ENCODE data around the gene IL17REL.

DNA sequence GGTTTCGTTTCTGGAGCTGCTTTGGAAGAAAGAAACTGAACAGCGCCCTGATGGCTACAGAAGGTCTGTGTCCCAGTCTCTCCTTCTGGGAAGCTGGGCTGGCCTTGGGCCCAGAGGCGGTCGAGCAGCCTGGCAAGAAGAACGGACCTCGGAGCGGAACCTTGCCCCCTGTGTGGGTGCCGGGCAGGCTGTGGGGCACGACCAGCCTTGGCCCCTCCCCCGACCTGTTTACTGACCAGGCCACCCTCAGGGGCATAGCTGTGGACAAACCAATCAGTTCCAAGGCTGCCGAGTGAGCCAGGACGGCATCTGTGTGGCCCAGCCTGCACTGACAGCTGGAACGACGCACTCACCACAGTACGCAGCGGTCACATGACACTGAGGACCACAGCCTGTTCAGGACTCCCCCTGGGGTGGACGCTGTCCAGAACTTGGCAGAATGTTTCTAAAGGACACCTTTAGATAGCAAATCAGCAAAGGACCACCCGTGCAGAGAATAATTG is 44.8 kb downstream of the IL17REL start:
- TF ChIP-seq, protein P1, sequence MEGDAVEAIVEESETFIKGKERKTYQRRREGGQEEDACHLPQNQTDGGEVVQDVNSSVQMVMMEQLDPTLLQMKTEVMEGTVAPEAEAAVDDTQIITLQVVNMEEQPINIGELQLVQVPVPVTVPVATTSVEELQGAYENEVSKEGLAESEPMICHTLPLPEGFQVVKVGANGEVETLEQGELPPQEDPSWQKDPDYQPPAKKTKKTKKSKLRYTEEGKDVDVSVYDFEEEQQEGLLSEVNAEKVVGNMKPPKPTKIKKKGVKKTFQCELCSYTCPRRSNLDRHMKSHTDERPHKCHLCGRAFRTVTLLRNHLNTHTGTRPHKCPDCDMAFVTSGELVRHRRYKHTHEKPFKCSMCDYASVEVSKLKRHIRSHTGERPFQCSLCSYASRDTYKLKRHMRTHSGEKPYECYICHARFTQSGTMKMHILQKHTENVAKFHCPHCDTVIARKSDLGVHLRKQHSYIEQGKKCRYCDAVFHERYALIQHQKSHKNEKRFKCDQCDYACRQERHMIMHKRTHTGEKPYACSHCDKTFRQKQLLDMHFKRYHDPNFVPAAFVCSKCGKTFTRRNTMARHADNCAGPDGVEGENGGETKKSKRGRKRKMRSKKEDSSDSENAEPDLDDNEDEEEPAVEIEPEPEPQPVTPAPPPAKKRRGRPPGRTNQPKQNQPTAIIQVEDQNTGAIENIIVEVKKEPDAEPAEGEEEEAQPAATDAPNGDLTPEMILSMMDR (IDR thresholded peaks at IDR 0.05), result no peak
- TF ChIP-seq POLR2AphosphoS5 (IDR thresholded peaks at IDR 0.05) (no peak), POLR2A (IDR thresholded peaks at IDR 0.05) (no peak)
